Fibroblast of villous mesenchyme (primary cell): Measurements from ENCODE around the gene RBFOX2. TPM values are rescaled to one million over a fixed set of nuclear protein-coding genes. Genes with fewer than 3 reads are reported as not detected.

Experiments used
- DNase-seq: peaks from one replicate; pipeline ENCODE4 v3.0.0-alpha.2; 2010; ENCODE audit warnings: low read depth
- H3K4me3 ChIP-seq: 2 replicates; pipeline ENCODE4 v1.5.1; 2011; ENCODE audit warnings: low read depth, mild to moderate bottlenecking, low read length
- total RNA-seq: library from RNA; depleted of rRNA; stranded (reverse); fragments of >200 nt; gene quantifications from 2 replicates; pipeline ENCODE4 v1.2.3, GENCODE V29; 2012
- TF ChIP-seq, protein P1 (sequence below): IDR thresholded peaks from 2 replicates; pipeline ENCODE4 v1.5.1; 2012; ENCODE audit warnings: low read depth, mild to moderate bottlenecking, low read length; ENCODE audit not compliant: insufficient read depth

RBFOX2 gene
- total RNA-seq, 1 donor: 174 TPM

- H3K4me3 ChIP-seq: no peak overlapping the region
- no peak for DNase-seq
- TF ChIP-seq, protein P1, sequence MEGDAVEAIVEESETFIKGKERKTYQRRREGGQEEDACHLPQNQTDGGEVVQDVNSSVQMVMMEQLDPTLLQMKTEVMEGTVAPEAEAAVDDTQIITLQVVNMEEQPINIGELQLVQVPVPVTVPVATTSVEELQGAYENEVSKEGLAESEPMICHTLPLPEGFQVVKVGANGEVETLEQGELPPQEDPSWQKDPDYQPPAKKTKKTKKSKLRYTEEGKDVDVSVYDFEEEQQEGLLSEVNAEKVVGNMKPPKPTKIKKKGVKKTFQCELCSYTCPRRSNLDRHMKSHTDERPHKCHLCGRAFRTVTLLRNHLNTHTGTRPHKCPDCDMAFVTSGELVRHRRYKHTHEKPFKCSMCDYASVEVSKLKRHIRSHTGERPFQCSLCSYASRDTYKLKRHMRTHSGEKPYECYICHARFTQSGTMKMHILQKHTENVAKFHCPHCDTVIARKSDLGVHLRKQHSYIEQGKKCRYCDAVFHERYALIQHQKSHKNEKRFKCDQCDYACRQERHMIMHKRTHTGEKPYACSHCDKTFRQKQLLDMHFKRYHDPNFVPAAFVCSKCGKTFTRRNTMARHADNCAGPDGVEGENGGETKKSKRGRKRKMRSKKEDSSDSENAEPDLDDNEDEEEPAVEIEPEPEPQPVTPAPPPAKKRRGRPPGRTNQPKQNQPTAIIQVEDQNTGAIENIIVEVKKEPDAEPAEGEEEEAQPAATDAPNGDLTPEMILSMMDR: no peak
These were observed 109.6 kb downstream of the RBFOX2 start for GRCh38 chr22:35919002-35919542.

- TF ChIP-seq, protein P1: no peak
- no peak for DNase-seq
These were observed 110.2 kb downstream of the RBFOX2 start for GRCh38 chr22:35918456-35918855.

DNA sequence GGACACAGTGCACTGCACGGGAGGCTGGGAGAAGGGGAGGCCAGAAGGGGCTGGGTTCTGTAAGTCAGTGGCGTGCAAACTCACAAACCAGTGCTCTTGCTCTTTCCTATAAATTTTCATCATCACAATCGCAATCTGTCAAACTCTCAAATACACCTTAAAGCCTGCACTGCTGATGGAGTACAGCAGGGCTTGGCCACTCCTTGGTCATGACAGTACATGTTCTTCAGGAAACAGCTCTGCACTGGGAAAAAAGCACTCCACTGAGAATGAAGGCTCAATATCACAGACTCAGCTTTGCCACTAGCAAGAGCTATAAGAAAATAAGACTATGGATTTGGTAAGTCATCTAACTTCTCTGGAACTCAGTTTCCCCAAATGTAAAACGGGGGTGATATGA lies 111.0 kb downstream of the RBFOX2 start:
- DNase-seq: no peak
- H3K4me3 ChIP-seq: no peak overlapping the region
- TF ChIP-seq, protein P1: no peak

More at GRCh38 chr22:35918456-35918855, 110.2 kb downstream of the RBFOX2 start:
- H3K4me3 ChIP-seq: no peak overlapping the region

GRCh38 chr22:35915477-35916013 lies 113.1 kb downstream of the RBFOX2 start:
- H3K4me3 ChIP-seq: peak overlapping the region; percentile 58
- DNase-seq: peak; percentile 25
- TF ChIP-seq, protein P1: no peak

DNA sequence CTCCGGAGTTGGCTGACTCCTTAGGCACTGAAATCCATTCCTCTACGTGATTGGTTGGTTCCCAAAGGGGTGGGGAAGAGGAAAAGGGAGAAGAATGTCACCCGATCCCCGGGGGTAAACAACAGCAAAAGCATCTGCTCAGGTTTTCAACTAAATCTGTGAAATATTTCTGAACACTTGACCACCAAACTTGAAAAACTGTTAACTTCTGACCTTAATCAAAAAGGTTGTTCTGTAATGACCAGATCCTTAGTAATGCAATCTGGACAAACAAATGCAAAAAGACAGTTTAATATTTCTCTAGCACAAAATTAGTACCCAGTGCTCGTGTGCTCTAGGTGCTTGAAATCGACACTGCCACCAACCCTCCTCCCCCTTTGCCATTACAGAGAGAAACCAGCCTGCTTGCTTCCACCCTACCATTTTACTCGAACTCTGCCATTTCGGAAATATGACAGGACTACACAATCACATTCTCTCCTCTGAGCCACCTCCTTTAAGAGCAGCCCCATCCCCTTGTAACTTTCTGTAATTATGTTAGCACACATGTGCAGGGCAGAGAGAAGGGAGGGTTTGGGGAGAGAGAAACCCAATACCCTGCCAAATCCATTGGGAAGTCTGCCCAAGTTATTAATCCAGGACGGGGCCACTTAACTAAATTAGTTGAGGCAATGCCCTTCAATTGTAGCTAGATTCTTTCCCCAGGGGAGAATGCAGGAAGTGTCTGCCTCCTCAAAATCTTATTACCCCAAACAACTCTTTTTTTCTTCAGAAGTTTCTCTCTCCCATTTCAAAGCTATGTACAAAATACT lies 113.8 kb downstream of the RBFOX2 start:
- DNase-seq: peak; percentile 92
- TF ChIP-seq, protein P1: no peak
- peak overlapping the region; percentile 58 for H3K4me3 ChIP-seq

GRCh38 chr22:35914357-35914664 lies 114.3 kb downstream of the RBFOX2 start:
- H3K4me3 ChIP-seq: peak overlapping the region; percentile 24
- TF ChIP-seq, protein P1: no peak
- DNase-seq: no peak
